ENCODE measurements around the gene TBRG4.
"Not testable (repeated sequence)": the region's sequence is repeated elsewhere in the genome, so short reads cannot be mapped to it uniquely, and the experiment has no call there.

TBRG4 gene

GRCh38 chr7:45116048-45116447 is 4.6 kb upstream of the TBRG4 start:
- no peak for DNase-seq (ENCODE audit: low read depth)

- no peak for DNase-seq (ENCODE audit: low read depth)
Observed at GRCh38 chr7:45114926-45115325, 3.4 kb upstream of the TBRG4 start.

DNA sequence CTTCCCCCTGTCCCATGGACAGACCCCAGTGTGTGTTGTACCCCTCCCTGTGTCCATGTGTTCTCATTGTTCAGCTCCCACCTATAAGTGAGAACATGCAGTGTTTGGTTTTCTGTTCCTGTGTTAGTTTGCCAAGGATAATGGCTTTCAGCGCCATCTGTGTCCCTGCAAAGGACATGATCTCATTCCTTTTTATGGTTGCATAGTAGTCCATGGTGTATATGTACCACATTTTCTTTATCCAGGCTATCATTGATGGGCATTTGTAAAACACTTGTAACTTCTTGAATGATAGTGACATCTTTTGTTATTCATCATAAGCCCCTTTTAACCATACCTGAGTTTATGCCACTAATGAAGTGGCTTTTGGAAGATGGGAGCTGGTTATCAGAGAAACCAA is 2.8 kb upstream of the TBRG4 start:
- DNase-seq (ENCODE audit: low read depth) = not testable (repeated sequence)

- DNase-seq (ENCODE audit: low read depth) = no peak
Observed at GRCh38 chr7:45112648-45113047, 1.2 kb upstream of the TBRG4 start.

GRCh38 chr7:45108863-45109262 is 2.6 kb downstream of the TBRG4 start:
- no peak for DNase-seq (ENCODE audit: low read depth)

GRCh38 chr7:45107356-45107755 is 4.1 kb downstream of the TBRG4 start:
- DNase-seq (ENCODE audit: low read depth) = no peak

DNA sequence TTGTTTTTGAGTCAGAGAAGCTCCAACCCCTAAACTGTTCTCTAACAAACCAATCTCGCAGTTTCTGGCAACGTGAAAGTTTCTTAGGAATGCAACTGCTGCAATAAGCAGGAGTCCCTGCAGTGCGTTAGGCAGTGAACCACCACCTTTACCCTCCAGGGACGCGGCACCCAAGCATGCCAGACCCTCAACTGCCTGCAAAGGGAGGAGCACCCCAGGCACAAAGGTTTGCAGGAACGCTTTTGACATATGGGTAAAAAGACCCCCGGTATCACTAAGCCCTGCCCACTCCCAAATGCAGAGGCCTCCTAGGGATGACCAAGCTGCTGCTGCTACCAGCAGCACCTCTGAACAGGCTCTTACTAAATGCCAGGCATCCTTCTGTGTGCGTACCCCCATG is 4.7 kb downstream of the TBRG4 start:
- DNase-seq (ENCODE audit: low read depth) = no peak

DNA sequence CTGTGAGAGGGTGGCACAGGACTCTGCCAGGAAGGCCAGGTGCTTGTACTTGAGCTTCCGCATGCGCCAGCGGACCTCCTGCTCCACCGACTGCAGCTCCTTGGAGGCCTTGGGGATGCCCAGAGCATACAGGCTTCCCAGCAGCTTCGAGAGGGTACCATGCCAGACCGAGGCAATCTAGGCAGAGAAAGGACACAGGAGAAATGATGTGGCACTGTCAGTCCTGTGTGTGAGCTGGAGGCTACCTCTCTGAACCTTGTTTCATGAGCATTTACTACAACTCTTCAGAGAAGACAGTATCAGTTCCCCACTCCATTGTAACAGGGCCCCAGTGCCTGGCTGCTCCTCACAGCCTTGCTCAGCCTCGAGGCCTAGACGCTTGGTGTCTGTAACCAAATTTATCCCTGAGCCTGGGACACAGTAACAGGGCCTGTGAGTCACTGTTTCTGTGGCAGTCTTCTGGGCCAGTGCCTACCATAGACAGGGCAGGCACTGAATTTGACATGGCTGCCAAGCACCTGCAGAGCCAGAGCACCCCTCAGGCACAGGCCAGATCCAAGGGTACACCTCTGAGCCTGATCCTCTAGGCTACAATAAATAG is 5.8 kb downstream of the TBRG4 start:
- no peak for DNase-seq (ENCODE audit: low read depth)

- DNase-seq (ENCODE audit: low read depth) = no peak
Observed at GRCh38 chr7:45104844-45105587, 6.5 kb downstream of the TBRG4 start.

DNA sequence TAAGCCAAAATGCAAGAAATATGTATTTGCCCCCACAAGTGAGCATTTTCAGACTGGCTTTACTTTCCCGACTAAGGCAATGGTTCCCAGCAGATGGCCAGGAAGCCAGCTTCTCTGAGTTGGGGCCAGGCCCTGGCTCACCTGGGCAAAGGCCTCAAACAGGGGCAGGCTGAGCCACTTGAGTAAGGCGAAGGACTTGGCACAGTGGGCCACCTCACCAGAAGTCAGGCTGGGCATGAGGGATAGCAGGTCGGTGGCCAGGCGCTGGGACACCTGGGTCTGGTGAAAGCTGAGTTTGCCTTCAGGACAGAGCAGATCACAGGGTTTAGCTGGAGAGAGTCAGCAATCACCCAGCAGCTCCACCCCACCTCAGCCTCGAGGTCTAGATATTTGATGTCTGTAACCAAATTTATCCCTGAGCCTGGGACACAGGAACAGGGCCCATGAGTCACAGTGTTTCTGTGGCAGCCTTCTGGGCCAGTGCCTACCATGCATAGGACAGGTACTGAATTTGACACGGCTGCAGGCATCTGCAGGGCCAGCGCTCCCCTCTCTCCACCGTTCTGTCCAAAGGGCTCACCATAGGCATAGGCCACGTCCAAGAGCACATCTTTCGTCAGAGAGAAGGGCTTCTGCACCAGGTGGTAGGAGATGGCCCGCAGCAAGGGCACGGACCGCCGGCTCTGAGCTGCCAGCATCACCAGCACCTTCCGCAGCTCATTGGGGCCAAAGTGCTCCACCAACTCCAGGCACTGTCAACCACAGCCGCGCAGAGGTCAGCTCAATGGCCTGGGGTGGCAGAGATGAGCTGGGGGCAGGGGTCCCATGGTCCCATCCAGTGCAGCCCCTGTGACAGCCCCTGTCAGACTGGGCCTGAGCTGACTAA is 7.3 kb downstream of the TBRG4 start:
- no peak for DNase-seq (ENCODE audit: low read depth)

DNA sequence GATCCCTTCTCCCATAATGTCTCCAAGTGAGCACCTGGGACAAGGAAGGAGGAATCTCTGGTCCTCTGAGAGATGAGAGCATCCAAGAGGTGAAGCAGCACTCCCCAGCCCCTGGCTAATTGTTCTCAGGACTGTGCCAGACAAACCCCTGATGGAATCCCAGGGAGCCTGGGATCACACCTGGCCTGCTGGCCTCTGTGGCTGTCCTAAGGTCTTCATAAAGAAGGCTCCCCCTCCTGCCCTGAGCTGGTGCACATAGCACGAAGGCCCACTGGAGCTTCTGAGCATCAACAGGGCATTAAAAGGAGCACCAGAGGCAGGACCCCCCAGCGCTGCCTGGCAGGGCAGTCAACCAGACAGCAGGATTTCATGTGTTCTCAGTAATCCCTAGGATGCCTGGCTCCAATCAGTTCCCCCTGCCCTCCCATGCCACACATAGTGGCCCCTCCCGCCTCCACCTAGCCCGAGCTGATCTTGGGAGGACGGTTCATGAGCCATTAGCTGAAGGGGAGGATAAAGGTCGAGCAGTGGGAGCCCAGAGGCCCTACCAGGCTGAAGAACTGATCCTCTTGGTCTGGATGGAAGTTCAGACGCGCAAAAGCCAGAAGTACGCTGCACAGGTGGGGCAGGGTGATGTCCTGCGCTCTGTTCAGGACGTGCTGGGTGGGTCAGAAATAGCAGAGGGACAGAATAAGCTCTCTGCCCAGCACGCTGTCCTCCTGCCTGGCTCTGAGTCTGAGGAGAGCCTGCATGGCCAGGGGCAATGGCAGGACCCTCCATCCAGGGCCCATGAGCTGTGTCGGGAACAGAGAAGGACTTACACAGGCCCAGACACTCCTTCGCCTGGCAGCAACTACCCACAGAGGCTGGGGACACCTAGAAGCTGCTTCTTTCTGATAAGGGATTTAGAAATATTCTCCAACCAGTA is 8.4 kb downstream of the TBRG4 start:
- no peak for DNase-seq (ENCODE audit: low read depth)

DNA sequence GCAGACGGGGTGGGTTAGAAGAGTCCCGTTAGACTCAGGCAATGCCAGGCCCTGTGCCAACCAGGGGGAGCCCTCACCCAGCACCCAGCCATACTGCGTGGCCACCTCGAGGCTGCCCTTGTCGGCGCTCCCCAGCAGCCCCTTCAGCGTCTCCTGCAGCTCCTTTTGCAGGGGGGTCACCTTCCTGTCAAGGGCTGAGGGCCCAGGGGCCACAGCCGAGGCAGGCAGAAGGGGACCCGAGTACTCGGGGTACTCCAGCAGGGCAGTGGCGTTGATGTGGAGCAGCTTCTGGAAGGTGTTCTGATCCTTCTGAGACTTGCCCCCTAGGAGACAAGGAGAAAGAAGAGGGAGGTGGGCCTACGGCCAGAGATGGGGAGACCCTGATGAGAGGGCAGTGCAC is 9.7 kb downstream of the TBRG4 start:
- no peak for DNase-seq (ENCODE audit: low read depth)

- no peak for DNase-seq (ENCODE audit: low read depth)
Observed at GRCh38 chr7:45100761-45101480, 10.6 kb downstream of the TBRG4 start.

DNA sequence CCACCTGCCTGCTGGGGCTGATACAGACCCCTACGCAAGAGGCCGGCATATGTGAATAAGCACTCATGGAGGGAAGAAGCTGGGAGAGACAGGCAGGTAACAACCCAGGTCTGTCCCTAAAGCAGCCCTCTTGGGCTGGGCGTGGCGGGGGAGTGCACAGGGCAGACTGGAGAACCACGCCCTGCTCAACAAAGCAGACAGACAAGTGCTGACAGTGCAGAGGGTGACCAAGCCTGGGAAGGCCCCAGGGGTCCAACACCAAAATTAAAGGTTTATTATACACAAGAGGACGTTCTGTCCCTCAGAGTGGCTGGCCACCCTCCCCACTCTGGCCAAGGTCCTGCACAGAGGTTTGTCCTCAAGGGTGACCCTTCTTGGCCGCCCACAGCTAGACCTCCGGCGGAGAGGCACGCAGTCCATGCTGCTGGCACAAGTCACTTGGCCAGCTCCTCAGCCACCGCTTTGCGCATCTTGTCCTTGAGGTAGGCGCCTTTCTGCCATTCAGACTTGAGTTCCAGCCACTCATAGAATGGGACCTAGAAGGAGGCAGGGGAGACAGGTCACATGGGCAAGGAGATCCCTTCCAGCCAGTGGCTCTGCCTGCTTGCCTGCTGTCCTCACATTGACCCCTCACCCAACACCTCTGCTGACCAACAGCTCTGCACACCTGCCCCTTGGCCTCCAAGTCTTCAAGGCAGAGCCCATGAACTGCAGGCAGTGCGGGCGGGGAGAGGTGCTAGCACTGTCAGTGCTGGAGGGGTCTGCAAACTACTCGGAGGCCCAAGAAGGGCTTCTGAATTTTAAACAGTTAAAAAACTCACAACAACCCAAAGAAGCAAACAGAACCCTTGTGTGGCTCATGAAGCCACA is 11.4 kb downstream of the TBRG4 start:
- no peak for DNase-seq (ENCODE audit: low read depth)

GRCh38 chr7:45098983-45099839 is 12.3 kb downstream of the TBRG4 start:
- DNase-seq (ENCODE audit: low read depth) = no peak

GRCh38 chr7:45092931-45093235 is 18.6 kb downstream of the TBRG4 start:
- no peak for DNase-seq (ENCODE audit: low read depth)

- DNase-seq (ENCODE audit: low read depth) = no peak
Observed at GRCh38 chr7:45092100-45092930, 19.2 kb downstream of the TBRG4 start.

DNA sequence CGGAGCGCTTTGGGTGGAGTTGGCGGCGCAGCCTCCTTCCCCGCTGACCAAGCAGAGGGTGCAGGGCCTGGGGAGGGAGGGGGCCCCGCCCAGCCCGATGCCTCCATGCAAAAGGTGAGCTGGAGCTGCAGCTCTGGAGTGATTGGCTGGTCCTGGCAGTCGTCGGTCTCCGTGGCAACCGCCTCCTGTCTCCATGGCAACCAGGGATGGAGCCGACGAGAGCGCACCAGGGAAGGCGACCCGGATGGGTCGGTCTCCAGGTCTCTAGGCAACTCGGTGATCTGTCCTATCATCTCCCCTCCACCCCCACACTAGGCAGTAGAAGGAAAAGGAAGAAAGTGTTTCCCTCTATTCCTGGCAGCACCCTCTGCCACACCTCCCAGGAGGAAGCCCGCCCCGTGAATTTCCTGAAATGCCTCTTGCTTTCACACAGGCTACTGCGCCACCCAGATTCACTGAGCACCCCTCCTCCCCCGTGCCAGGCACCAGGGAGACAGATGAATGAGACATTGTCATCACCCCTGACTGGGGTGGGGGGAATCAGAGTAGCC is 22.1 kb downstream of the TBRG4 start:
- peak; percentile 38 for DNase-seq (ENCODE audit: low read depth)

All from stimulated activated CD8-positive, alpha-beta memory T cell treated with anti-CD3 and anti-CD28 coated beads, Interleukin-7, amount 100 ng/mL, for 24 hours (primary cell).